Activated CD4-positive, alpha-beta T cell treated with anti-CD3 and anti-CD28 coated beads, Interleukin-2, amount 50 U/mL, for 48 hours (primary cell): Measurements from ENCODE around the gene TNIK.
"Not testable (repeated sequence)": the region's sequence is repeated elsewhere in the genome, so short reads cannot be mapped to it uniquely, and the experiment has no call there.

Experiments used
- DNase-seq, 2 experiments: peaks; one replicate each; pipeline ENCODE4 v3.0.0-alpha.2; 2020

Gene TNIK

GRCh38 chr3:171468296-171468906, 8.2 kb upstream of the TNIK start:
- DNase-seq: no peak

DNA sequence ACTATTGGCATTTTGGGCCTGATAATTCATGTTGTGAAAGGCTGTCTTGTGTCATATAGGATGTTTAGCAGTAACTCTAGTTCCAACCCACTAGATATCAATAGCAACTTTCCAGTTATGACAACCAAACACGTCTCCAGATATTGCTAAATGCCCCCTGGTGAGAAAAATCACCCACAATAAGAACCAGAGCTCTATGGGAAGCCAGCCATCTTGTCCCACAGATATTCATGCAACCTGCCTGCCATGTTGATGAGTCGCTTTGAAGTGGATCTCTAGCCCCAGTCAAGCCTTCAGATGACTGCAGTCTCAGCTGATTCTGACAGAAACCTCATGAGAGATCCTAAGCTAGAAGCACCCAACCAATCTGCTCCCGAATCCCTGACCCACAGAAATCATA, 5.6 kb upstream of the TNIK start:
- DNase-seq: no peak

DNA sequence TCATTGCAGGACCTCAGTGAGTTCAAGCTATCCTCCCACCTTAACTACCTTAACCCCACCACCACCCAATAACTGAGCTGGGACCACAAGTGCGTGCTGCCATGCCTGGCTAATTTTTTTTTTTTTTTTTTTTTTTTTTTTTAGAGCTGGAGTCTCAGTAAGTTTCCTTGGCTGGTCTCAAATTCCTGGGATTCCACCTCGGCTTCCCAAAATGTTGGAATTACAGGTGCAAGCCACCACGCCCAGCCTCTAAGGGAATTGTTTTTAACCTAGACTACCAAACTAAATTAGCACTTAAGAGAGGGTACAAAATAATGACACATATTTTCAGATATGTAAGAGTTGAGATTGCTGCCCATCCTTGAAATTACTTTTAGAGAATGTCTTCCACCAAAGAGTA, 4.3 kb upstream of the TNIK start:
- DNase-seq: no peak

DNA sequence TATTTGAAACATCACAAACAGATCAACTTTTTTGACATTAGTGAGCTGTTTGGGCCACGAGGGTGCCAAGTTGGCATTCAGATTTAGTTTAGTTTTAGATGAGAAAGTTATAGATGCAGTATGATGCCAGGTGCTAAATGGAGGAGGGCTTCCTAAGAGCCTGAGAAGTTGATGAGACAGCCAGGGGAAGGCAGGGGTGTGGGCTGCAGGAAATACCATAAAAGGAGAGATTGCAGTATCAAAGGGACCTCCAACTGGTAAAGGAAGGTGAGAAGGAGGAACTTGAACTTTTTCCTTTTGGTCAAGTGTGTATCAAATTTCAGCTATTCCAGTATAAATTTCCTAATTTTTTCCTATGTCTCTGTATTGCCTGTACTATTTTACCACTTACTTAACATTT, 2.0 kb upstream of the TNIK start:
- peak; percentile 22 to 25 for DNase-seq

- no peak for DNase-seq
Measured at GRCh38 chr3:171461525-171461917, 1.3 kb upstream of the TNIK start.

DNA sequence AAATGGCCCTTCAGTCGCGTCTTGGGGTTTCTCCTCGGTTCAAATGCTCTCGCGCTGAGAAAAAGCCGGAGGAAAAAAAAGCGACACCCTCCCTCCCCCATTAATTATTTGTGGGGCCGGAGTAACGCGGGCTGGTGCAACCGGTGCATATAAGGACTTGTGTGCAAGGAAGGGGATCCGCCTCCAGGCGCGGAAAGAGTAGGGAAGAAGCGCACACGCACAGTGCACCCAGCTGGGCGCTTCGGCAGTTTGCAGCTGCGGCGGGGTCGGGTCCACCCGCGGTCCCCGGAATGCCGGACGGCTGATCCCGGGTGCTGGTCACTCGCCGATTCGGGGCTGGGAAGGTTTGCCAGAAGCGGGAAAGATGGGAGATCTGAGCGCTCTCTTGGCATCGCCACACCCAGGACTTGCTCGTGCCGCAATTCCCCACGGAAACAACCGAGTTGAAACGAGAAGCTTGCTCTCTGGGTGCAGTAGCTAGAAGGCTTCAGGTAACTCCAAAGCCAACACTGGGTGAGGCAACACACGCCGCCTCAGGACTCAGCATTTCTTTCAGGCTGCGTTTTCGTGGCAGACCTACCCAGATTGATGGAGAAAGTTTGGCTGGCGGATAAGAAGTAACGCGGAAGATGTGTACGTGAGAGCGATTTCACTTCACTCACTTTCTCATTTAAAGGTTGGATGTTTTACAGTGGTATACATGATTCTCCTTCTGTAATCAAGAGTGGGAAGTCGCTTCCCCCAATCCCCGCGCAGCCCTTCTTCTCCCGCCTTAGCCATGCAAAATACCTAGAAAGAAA, 720 bp upstream of the TNIK start:
- peak; percentile 53 to 65 for DNase-seq

GRCh38 chr3:171459137-171459941, 866 bp downstream of the TNIK start:
- DNase-seq: peak; percentile 53 to 55

DNA sequence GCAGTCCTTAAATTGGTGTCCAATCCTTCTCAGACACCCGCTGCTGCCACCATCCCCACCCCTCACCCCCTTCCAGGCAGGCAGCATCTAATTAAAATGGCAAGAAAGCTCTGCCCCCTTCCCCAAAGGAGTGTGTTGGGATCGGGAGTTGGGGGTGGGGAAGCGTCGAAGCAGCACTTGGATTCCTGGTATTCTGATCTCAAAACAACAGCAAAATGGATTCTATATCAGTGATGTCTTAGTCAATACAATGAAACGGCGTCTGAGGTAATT, 1.4 kb downstream of the TNIK start:
- DNase-seq: peak in 1 of 2 experiments; percentile 12

DNA sequence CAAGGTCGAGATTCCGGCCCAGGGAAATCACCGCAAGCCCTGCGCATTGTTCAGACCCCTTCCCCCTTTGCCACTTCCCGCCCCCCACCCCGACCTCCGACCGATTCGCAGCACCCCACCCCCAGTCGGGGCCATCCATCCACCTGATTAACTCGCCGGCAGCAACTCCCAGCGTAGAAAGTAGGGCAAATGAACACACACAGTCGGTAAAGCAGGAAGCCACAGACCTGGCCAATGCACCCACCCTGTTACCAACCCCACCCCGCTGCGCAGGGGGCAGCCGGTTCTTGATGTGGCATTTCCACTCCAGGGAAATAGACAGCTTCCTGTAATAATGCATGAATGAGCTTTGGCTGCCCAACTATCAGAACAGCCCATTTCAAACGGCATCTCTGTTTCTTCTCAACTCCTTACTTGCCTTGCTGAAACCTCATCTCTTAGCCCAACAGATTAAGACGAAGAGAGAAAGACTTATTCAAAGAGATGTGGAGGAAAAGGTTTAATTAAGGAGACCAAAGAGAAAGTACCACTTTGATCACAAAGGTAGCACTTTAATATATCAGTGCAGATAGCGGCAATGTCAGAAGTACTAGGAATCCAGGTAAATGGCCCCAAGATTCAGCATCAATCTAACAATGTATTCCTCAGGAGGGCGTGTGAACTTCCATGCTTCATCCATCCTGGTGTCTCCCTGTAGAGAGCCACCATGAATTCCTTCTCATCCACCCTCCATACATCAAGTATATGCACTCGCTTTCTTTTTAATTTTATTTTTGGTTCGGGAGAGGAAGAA, 1.9 kb downstream of the TNIK start:
- peak; percentile 37 for DNase-seq

DNA sequence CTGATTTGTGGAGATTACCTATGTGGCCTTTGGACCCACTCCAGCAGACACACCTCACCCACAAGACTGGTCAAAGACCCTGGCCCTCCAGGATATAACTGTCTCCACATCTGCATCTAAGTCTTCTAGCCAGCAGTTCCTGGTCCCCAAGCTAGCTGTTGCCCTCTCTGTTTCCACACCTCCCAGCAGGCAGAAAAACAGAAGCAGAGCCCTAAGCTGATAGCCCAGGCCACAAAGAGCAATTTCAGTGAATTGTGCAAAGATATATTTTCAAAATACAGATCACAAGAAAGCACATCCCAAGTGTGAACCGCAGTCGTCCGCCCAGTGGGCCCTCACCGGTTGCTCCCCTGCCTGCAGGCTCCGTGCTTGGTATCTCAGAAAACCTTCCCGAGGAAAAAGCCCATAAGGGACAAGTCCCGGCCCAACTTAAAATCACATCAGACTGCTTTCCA, 2.6 kb downstream of the TNIK start:
- DNase-seq: peak in 1 of 2 experiments; percentile 13

DNA sequence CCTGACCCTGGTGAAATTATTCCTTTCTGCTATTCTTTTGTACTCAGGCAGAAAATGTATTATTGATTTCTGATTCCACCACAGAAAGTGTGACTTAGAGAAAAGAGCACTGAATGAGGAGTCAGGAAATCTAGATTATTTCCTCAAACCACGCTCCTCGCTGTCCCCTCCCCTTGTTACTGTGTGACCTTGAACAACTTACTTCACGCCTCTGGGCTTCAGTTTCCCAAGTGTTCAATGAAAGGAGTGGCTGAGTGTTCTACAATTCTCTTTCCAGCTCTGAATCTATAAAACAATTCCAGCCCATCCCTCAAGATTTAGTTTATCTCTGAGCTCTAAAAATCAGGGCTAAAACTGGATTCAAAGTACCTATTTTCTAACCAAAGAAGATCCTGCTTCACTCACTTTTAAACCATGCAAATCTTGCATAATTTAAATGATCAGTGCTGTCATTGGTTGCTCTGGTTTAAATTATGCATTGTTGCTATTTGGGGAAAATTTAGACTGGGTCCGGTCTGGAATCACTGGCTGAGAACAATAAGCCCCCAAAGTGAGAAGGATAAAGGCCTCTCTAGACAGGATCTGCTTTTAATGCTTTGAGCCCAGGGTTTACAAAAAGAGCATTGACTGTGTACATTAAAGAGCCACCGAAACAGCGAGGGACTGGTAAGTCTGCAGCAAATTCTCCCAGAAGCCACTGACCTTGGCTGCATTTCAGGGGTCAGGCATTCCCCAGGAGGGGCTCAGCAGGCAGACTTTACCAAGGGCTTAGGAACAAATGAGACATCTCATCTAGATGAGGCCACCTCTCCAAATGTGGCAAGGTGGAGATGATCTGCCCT, 3.2 kb downstream of the TNIK start:
- DNase-seq: peak in 1 of 2 experiments; percentile 9

- DNase-seq: no peak
Measured at GRCh38 chr3:171455603-171456550, 4.3 kb downstream of the TNIK start.

DNA sequence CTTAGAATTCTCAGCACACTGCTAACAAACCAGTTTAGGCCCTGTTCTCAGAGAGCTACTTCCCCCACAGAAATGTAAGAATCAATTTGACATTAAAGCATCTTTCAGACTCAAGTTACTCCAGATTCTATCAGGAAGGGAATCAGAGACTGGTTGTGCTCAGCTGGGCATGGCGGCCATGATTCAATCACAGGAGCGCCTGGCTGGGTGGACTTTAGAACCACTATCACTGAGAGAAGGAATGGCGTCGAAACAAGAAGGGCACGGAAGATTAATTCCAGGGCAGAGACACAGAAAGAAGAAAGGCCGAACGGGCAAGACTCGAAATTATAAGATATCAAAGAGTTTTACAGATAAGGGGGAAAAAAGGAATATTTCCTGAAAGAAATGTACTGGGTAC, 6.2 kb downstream of the TNIK start:
- DNase-seq: no peak

DNA sequence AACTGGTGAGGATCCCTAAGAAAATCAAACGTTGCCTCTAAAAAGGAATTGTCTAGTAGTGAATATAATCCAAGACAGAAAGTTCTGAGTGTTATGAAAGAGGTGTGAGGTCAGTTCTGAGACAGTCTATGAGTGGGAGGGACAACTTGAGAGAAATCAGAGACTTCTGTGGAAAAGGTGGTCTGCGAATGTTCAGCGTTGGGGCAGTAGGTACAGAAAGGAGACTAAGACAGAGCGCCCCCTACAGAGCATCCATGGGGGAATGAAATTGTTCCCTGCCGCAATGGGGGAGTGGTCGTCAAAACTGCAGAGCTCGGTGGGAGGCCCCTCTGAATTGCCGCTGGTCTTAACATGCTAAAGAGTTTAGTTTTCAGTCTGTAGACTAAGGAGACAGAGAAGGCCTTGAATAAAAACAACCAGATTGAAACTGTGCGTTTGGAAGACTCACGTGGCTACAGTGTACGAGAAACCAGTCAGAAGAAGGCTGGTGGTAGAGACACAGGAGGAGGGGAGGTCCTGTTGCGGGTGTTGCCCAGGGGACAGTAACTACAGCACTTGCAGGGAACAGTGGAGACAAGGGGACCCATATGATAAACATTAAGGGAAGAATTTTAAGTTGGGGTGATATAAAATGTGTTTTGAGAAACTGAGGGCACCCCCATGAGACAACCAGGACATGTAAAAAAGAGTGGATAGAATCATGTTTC, 6.9 kb downstream of the TNIK start:
- DNase-seq: peak in 1 of 2 experiments; percentile 15

DNA sequence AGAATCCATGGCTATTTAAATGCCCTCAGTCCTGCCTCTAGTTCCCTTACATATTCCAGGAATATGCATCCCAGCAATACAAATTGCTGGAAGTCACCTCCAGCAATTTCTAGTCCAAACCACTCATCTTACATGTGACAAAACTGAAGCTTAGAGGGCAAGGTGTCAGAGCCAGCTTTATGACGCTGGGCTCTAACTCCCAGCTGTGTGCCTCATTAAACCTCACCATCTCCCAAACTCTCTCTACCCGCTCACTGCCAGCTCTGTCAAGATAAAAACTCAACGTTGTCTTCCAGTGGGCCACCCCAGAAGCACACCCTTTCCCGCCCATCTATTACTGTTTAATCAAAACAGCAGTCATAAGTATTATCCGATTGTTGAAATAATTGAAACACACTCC, 7.9 kb downstream of the TNIK start:
- DNase-seq: no peak

DNA sequence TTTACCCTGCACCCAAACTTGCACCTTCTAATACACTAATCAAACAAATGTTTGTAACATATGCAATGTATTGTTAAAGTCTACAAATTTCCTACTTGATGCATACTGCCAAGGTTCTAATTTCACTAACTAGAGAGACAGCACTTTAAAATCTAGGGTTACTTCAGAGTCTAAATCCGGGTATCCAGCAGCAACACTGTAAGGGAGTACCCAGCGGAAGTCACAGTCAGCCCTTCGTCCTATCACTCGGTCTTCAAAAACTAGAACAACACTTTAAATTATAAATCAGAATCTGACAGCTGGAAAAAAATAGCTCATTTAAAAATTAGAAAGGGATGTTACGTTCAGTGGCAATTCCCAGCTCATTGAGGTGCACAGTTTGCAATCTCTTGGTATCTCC, 8.3 kb downstream of the TNIK start:
- no peak for DNase-seq

GRCh38 chr3:171447579-171447891, 12.7 kb downstream of the TNIK start:
- not testable (repeated sequence) for DNase-seq

GRCh38 chr3:171446801-171447578, 13.2 kb downstream of the TNIK start:
- no peak for DNase-seq

- DNase-seq: no peak
Measured at GRCh38 chr3:171446301-171446700, 13.9 kb downstream of the TNIK start.
